Transverse colon (tissue), 4 donors: ENCODE results near the gene TGM3. TPM values are rescaled to one million over a fixed set of nuclear protein-coding genes. Genes with fewer than 3 reads are reported as not detected.

ENCODE experiments used
- DNase-seq: peaks from one replicate; pipeline ENCODE4 v3.0.0-alpha.2; 2019
- H3K27ac ChIP-seq, 4 donors: fragments of 200-600 bp; sonication (generic); 2 replicates each; pipeline ENCODE4 v1.5.1; 2016 to 2018; ENCODE audit warnings: inconsistent platforms in 4 of 4
- H3K27me3 ChIP-seq: fragments of 200-600 bp; sonication (generic); 2 replicates; pipeline ENCODE4 v1.5.1; 2017; ENCODE audit warnings: inconsistent platforms
- H3K36me3 ChIP-seq, 4 donors: fragments of 200-600 bp; sonication (generic); 2 replicates each; pipeline ENCODE4 v1.5.1; 2017 to 2019; ENCODE audit warnings: inconsistent platforms in 4 of 4
- H3K4me1 ChIP-seq, 4 donors: fragments of 200-600 bp; sonication (generic); 2 replicates each; pipeline ENCODE4 v1.5.1; 2017 to 2020; ENCODE audit warnings: inconsistent platforms in 4 of 4
- H3K4me3 ChIP-seq, 4 donors: fragments of 200-600 bp; sonication (generic); 1 replicate in 1 of 4; 2 replicates in 3 of 4; pipeline versions ENCODE4 v1.5.1 to v1.6.1; 2017 to 2019; ENCODE audit warnings: inconsistent platforms in 4 of 4
- H3K9me3 ChIP-seq, 2 donors: fragments of 200-600 bp; sonication (generic); 2 replicates each; pipeline ENCODE4 v1.5.1; 2017 to 2019; ENCODE audit warnings: inconsistent platforms in 2 of 2
- EP300 ChIP-seq: sonication (generic); formaldehyde crosslinking; IDR thresholded peaks from one replicate; pipeline ENCODE4 v1.6.1; 2017; ENCODE audit warnings: antibody characterized with exemption, low read depth
- POLR2A ChIP-seq: fragments of 450-650 bp; IDR thresholded peaks from one replicate; pipeline ENCODE4 v1.6.1; 2016; ENCODE audit warnings: antibody characterized with exemption, mild to moderate bottlenecking, moderate library complexity
- POLR2AphosphoS5 ChIP-seq, 3 donors: sonication (generic); formaldehyde crosslinking; IDR thresholded peaks; one replicate each; pipeline ENCODE4 v1.6.1; 2016; ENCODE audit warnings: antibody characterized with exemption in 3 of 3
- WGBS, 2 donors: methylation state at CpG; one replicate each; pipeline ENCODE4 v1.1.5; 2018; ENCODE audit warnings: low coverage in 1 of 2; 5-methylcytosine and 5-hydroxymethylcytosine counted together
- in situ Hi-C, 4 donors: fragments of 200-750 bp; cut with MboI; loops; one replicate each; pipeline versions ENCODE4 v1.15.0 to v1.15.1; 2017; ENCODE audit warnings: low sequenced_read_pairs in 3 of 4, low pct_ligation_motif_present in 1 of 4, low pct_unique_long_range_greater_than_20kb in 1 of 4
- intact Hi-C: fragments of 100-400 bp; cut with DNase I; formaldehyde crosslinking; loops from one replicate; pipeline ENCODE4 v1.15.1; 2023; ENCODE audit warnings: low total_unique reads
- total RNA-seq, 4 donors: library from RNA; depleted of rRNA; stranded (reverse); fragments of >200 nt; gene quantifications; one replicate each; pipeline ENCODE4 v1.1.0, GENCODE V29; 2016
- TF ChIP-seq, protein P1 (sequence below), 5 experiments: fragments of 200-600 bp in 3 of 5; fragments of 450-650 bp in 2 of 5; sonication (generic) in 3 of 5; IDR thresholded peaks; 1 replicate in 2 of 5; 2 replicates in 3 of 5; pipeline ENCODE4 v1.5.1; 2016 to 2017; ENCODE audit warnings: antibody characterized with exemption in 5 of 5, inconsistent platforms in 3 of 5, mild to moderate bottlenecking in 2 of 5, moderate library complexity in 1 of 5

TGM3 gene, protein sequence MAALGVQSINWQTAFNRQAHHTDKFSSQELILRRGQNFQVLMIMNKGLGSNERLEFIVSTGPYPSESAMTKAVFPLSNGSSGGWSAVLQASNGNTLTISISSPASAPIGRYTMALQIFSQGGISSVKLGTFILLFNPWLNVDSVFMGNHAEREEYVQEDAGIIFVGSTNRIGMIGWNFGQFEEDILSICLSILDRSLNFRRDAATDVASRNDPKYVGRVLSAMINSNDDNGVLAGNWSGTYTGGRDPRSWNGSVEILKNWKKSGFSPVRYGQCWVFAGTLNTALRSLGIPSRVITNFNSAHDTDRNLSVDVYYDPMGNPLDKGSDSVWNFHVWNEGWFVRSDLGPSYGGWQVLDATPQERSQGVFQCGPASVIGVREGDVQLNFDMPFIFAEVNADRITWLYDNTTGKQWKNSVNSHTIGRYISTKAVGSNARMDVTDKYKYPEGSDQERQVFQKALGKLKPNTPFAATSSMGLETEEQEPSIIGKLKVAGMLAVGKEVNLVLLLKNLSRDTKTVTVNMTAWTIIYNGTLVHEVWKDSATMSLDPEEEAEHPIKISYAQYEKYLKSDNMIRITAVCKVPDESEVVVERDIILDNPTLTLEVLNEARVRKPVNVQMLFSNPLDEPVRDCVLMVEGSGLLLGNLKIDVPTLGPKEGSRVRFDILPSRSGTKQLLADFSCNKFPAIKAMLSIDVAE
- under 1 TPM in 1 of 4 donors, not detected in 3; 0.14 TPM for total RNA-seq

DNA sequence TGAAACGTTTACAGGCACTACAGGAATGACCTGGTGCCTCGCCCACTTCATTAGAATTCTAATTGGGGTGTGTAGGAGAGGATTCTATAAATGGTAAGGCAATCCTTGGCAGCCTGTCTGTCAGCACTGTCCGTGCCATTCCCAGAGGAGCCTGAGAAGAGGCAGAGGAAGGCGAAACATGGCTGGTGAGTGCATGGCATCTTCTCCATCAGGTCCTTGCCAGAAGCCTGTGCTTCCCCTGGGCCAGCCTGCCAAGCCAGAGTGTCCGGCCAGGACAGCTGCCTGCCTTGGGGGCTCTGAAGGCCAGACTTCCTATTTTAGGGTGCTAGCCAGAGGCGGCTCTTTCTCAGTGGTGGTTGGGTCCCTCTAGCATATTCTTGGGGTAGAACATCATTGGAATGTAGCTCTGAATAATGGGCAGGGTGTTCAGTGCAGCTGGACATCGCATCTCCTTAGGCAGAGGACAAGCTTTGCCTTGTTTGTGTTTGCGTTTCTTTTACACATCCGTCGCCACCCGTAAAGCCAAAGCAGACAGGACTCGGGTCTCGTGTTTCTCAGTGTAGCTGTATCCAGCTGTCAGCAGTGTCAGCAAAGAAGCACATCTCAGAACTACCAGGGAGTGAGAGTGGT lies at the start of gene TGM3:
Gene TGM3, plus strand, starts transcription at position 116 of the 630 bp plus-strand sequence. Its CDS starts 63 bp downstream, at position 179.
- H3K9me3 ChIP-seq: no peaks in the 10 kb centered on the region
- no peak within 1 kb of the TSS for H3K27ac ChIP-seq
- no peak for DNase-seq
- no peaks in the 10 kb centered on the region for H3K27me3 ChIP-seq
- intact Hi-C loops (no loop called here), in situ Hi-C loops (no loop called here)
- no peaks in the 10 kb centered on the region for H3K36me3 ChIP-seq
- WGBS, 2 donors: 57 to 68% methylated on average over 5 to 13 of the region's 13 CpGs
- no peak within 1 kb of the TSS for H3K4me3 ChIP-seq
- TF ChIP-seq, protein P1, sequence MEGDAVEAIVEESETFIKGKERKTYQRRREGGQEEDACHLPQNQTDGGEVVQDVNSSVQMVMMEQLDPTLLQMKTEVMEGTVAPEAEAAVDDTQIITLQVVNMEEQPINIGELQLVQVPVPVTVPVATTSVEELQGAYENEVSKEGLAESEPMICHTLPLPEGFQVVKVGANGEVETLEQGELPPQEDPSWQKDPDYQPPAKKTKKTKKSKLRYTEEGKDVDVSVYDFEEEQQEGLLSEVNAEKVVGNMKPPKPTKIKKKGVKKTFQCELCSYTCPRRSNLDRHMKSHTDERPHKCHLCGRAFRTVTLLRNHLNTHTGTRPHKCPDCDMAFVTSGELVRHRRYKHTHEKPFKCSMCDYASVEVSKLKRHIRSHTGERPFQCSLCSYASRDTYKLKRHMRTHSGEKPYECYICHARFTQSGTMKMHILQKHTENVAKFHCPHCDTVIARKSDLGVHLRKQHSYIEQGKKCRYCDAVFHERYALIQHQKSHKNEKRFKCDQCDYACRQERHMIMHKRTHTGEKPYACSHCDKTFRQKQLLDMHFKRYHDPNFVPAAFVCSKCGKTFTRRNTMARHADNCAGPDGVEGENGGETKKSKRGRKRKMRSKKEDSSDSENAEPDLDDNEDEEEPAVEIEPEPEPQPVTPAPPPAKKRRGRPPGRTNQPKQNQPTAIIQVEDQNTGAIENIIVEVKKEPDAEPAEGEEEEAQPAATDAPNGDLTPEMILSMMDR (IDR thresholded peaks at IDR 0.05): no peak
- H3K4me1 ChIP-seq: peaks cover 0 to 9% (median 5%) of the 10 kb centered on the region in 4 donors

DNA sequence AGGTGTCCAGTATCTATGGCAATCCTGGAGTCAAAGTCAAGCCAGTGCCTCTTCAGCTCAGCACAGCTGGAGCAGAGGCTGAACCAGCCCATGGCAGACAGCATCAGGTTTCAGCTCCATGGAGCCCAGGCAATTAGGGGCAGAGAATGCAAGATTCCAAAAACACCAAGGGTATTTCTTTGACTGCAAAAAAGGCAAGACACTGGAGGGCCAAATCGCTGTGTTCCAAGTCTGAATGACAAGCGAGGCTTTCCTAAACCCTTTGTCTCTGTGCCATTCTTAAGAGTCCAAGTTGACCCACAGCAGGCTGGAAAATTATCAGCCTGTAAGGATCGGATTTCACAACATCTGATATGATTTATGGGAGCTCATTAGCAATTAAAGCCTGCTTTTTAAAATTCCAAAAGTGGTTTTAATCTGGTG lies 49.7 kb upstream of the TGM3 start:
- in situ Hi-C loops: no loop called here
- intact Hi-C loops: no loop called here
- no peak for TF ChIP-seq POLR2A
- no peak for TF ChIP-seq POLR2AphosphoS5 (IDR thresholded peaks at IDR 0.05)
- TF ChIP-seq, protein P1 (IDR thresholded peaks at IDR 0.05): no peak
- no peak for TF ChIP-seq EP300
- WGBS, 2 donors: 25 to 61% methylated on average over 1 to 3 of the region's 3 CpGs
- H3K27ac ChIP-seq: no peak overlapping the region
- H3K36me3 ChIP-seq: no peaks in the 10 kb centered on the region
- no peaks in the 10 kb centered on the region for H3K9me3 ChIP-seq
- no peak overlapping the region for H3K4me3 ChIP-seq
- no peaks in the 10 kb centered on the region for H3K27me3 ChIP-seq
- DNase-seq: no peak
- H3K4me1 ChIP-seq: no peaks in the 10 kb centered on the region

DNA sequence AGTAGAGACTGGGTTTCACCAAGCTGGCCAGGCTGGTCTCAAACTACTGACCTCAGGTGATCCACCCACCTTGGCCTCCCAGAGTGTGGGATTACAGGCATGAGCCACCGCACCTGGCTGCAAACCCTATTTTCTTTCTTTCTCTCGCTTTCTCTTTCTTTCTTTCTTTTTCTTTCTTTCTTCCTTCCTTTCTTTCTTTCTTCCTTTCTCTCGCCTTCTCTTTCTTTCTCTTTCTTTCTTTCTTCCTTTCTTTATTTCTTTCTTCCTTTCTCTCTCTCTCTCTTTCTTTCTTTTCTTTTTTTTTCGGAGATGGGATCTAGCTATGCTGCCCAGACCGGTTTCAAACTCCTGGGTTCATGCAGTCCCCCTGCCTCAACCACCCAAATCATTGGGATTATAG lies 47.0 kb upstream of the TGM3 start:
- 77 to 91% methylated on average over 4 to 5 of the region's 5 CpGs for WGBS, 2 donors

DNA sequence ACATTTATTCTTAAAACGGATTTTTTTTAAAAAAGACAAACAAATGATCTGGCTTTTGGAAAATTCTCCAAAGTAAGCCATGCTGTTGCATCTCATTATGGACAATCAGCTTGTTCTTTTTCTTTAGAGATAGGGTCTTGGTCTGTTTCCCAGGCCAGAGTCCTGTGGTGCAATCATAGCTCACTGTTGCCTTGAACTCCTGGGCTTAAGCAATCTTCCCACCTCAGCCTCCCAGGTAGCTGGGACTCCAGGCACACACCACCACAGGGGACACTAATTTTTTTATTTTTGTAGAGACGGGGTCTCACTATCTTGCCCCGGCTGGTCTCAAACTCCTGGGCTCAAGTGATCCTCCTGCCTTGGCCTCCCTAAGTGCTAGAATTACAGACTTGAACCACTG lies 45.9 kb upstream of the TGM3 start:
- intact Hi-C loops: no loop called here
- 48 to 72% methylated on average over 3 of the region's 3 CpGs for WGBS, 2 donors

More for the DNA sequence above, 47.0 kb upstream of the TGM3 start:
- intact Hi-C loops: no loop called here
- H3K27me3 ChIP-seq: no peaks in the 10 kb centered on the region
- DNase-seq: no peak
- no peak overlapping the region for H3K27ac ChIP-seq
- no peaks in the 10 kb centered on the region for H3K9me3 ChIP-seq
- no peak overlapping the region for H3K4me3 ChIP-seq
- TF ChIP-seq POLR2AphosphoS5 (IDR thresholded peaks at IDR 0.05): no peak
- H3K36me3 ChIP-seq: no peaks in the 10 kb centered on the region
- in situ Hi-C loops: no loop called here
- H3K4me1 ChIP-seq: no peaks in the 10 kb centered on the region

More for the DNA sequence above, 45.9 kb upstream of the TGM3 start:
- Histone ChIP-seq H3K4me1 (no peaks in the 10 kb centered on the region), H3K27me3 (no peaks in the 10 kb centered on the region), H3K27ac (no peak overlapping the region), H3K4me3 (no peak overlapping the region), H3K36me3 (no peaks in the 10 kb centered on the region), H3K9me3 (no peaks in the 10 kb centered on the region)
- TF ChIP-seq POLR2A (no peak), POLR2AphosphoS5 (IDR thresholded peaks at IDR 0.05) (no peak), EP300 (no peak)
- TF ChIP-seq, protein P1 (IDR thresholded peaks at IDR 0.05): no peak
- in situ Hi-C loops: no loop called here
- DNase-seq: no peak
